ENCODE results near the gene LRRC75A.
"Not testable (repeated sequence)": the region's sequence is repeated elsewhere in the genome, so short reads cannot be mapped to it uniquely, and the experiment has no call there.

The LRRC75A gene

GRCh38 chr17:16447676-16448075 lies 44.3 kb downstream of the LRRC75A start:
- no peak for DNase-seq

- DNase-seq, result no peak
Measured at GRCh38 chr17:16446338-16446983, 45.5 kb downstream of the LRRC75A start.

- no peak for DNase-seq
Measured at GRCh38 chr17:16444258-16444886, 47.6 kb downstream of the LRRC75A start.

- no peak for DNase-seq
Measured at GRCh38 chr17:16443511-16444257, 48.3 kb downstream of the LRRC75A start.

- no peak for DNase-seq
Measured at GRCh38 chr17:16442594-16443510, 49.1 kb downstream of the LRRC75A start.

- DNase-seq, result no peak
Measured at GRCh38 chr17:16442141-16442540, 49.9 kb downstream of the LRRC75A start.

GRCh38 chr17:16440901-16441629 lies 50.9 kb downstream of the LRRC75A start:
- DNase-seq, result no peak

- not testable (repeated sequence) for DNase-seq
Measured at GRCh38 chr17:16440354-16440753, 51.6 kb downstream of the LRRC75A start.

- peak; percentile 55 to 67 for DNase-seq
Measured at GRCh38 chr17:16439811-16440351, 52.1 kb downstream of the LRRC75A start.

GRCh38 chr17:16439303-16439791 lies 52.6 kb downstream of the LRRC75A start:
- peak; percentile 63 to 67 for DNase-seq

GRCh38 chr17:16438557-16439302 lies 53.3 kb downstream of the LRRC75A start:
- DNase-seq, result peak; percentile 97 to 98

GRCh38 chr17:16438173-16438556 lies 53.8 kb downstream of the LRRC75A start:
- DNase-seq, result no peak

- no peak for DNase-seq
Measured at GRCh38 chr17:16437083-16437482, 54.9 kb downstream of the LRRC75A start.

GRCh38 chr17:16435925-16436886 lies 55.8 kb downstream of the LRRC75A start:
- no peak for DNase-seq

- DNase-seq, result no peak
Measured at GRCh38 chr17:16434662-16435061, 57.3 kb downstream of the LRRC75A start.

GRCh38 chr17:16433514-16433913 lies 58.5 kb downstream of the LRRC75A start:
- DNase-seq, result no peak

- DNase-seq, result no peak
Measured at GRCh38 chr17:16432017-16432416, 60.0 kb downstream of the LRRC75A start.

GRCh38 chr17:16430650-16431049 lies 61.3 kb downstream of the LRRC75A start:
- DNase-seq, result no peak

- no peak for DNase-seq
Measured at GRCh38 chr17:16429083-16429482, 62.9 kb downstream of the LRRC75A start.

Measured in CD4-positive, alpha-beta T cell treated with Interferon alpha-2 for 1 hour (primary cell).